Measurements from ENCODE around the gene ATF7IP2.

The ATF7IP2 gene

GRCh38 chr16:10518479-10519041, 132.7 kb downstream of the ATF7IP2 start:
- FAIRE-seq = no peak

GRCh38 chr16:10519297-10519696, 133.4 kb downstream of the ATF7IP2 start:
- no peak for FAIRE-seq

GRCh38 chr16:10519929-10520868, 134.3 kb downstream of the ATF7IP2 start:
- no peak for FAIRE-seq

GRCh38 chr16:10520869-10521578, 135.2 kb downstream of the ATF7IP2 start:
- FAIRE-seq = no peak

GRCh38 chr16:10521681-10522274, 135.9 kb downstream of the ATF7IP2 start:
- FAIRE-seq = no peak

GRCh38 chr16:10522966-10523365, 137.1 kb downstream of the ATF7IP2 start:
- no peak for FAIRE-seq

GRCh38 chr16:10525214-10525825, 139.5 kb downstream of the ATF7IP2 start:
- FAIRE-seq = no peak

- FAIRE-seq = no peak
These were observed 141.1 kb downstream of the ATF7IP2 start for GRCh38 chr16:10526962-10527361.

GRCh38 chr16:10528635-10529034, 142.8 kb downstream of the ATF7IP2 start:
- FAIRE-seq = no peak

GRCh38 chr16:10529895-10530669, 144.2 kb downstream of the ATF7IP2 start:
- FAIRE-seq = no peak

GRCh38 chr16:10530685-10531084, 144.8 kb downstream of the ATF7IP2 start:
- FAIRE-seq = no peak

- no peak for FAIRE-seq
These were observed 145.7 kb downstream of the ATF7IP2 start for GRCh38 chr16:10531582-10531981.

All from colon (tissue), 2 donors.